T-cell (primary cell): ENCODE measurements around the gene PURB. TPM values are rescaled to one million over a fixed set of nuclear protein-coding genes. Genes with fewer than 3 reads are reported as not detected.

Experiments
- ATAC-seq, 4 experiments: fragments of 200-7000 bp in 3 of 4; fragments of 150-1000 bp in 1 of 4; cut with Tn5 transposase; replicated peaks in 1 of 4; 1 replicate in 3 of 4; 2 replicates in 1 of 4; pipeline ENCODE4 v1.10.0; 2021; ENCODE audit warnings: moderate library complexity in 3 of 4, mild to moderate bottlenecking in 2 of 4, moderate number of reproducible peaks in 1 of 4
- CTCF ChIA-PET, 2 donors: fragments of 300-600 bp; sonication (Branson Sonifier 250); formaldehyde crosslinking; loops; one replicate each; lab custom pipeline; 2022; ENCODE audit warnings: antibody characterized with exemption in 2 of 2; lab: Charles Lee
- POLR2A ChIA-PET, 2 donors: fragments of 300-600 bp; sonication (Branson Sonifier 250); formaldehyde crosslinking; loops; one replicate each; lab custom pipeline; 2022; ENCODE audit warnings: antibody characterized with exemption in 2 of 2; lab: Charles Lee
- DNase-seq, 35 experiments: peaks; one replicate each; pipeline versions ENCODE4 v3.0.0 to v3.0.0-alpha.2; 2013 to 2023
- H3K27ac ChIP-seq: one replicate; pipeline ENCODE4 v1.5.1; 2013; ENCODE audit warnings: low read length
- H3K27me3 ChIP-seq, 2 experiments: replicated peaks in 1 of 2; 1 replicate in 1 of 2; 2 replicates in 1 of 2; pipeline versions ENCODE4 v1.6.1 to v1.7.0; 2013; ENCODE audit warnings: low read length in 1 of 2, mixed read lengths in 1 of 2; ENCODE audit not compliant: control insufficient read depth in 2 of 2, insufficient read depth in 2 of 2; ENCODE audit errors: extremely low read depth in 1 of 2
- H3K36me3 ChIP-seq, 2 donors: 1 replicate in 1 of 2; 2 replicates in 1 of 2; pipeline versions ENCODE4 v1.6.1 to v1.7.0; 2013; ENCODE audit warnings: low read length in 1 of 2; ENCODE audit not compliant: control insufficient read depth in 2 of 2, insufficient read depth in 1 of 2; ENCODE audit errors: extremely low read depth in 1 of 2
- H3K4me1 ChIP-seq, 2 experiments: 1 replicate in 1 of 2; 2 replicates in 1 of 2; pipeline versions ENCODE4 v1.6.1 to v1.7.0; 2013; ENCODE audit warnings: low read length in 2 of 2, mixed read lengths in 1 of 2; ENCODE audit not compliant: insufficient read depth in 2 of 2, control insufficient read depth in 1 of 2; ENCODE audit errors: extremely low read depth in 1 of 2
- H3K4me3 ChIP-seq, 2 donors: 1 replicate in 1 of 2; 2 replicates in 1 of 2; pipeline versions ENCODE4 v1.5.1 to v1.7.0; 2013; ENCODE audit warnings: mild to moderate bottlenecking in 2 of 2, low read length in 1 of 2, moderate library complexity in 1 of 2; ENCODE audit not compliant: control insufficient read depth in 1 of 2; ENCODE audit errors: extremely low read depth in 1 of 2
- H3K9me3 ChIP-seq: 2 replicates; pipeline ENCODE4 v1.7.0; 2013
- H3K27ac Mint-ChIP-seq, 2 donors: one replicate each; pipeline ENCODE4 v1.8.0; 2020 to 2021; ENCODE audit warnings: mild to moderate bottlenecking in 2 of 2, mixed read lengths in 2 of 2
- H3K27me3 Mint-ChIP-seq, 2 donors: one replicate each; pipeline ENCODE4 v1.8.0; 2021 to 2022; ENCODE audit warnings: mixed read lengths in 2 of 2
- H3K36me3 Mint-ChIP-seq: one replicate; pipeline ENCODE4 v1.8.0; 2021; ENCODE audit warnings: mixed read lengths
- H3K4me1 Mint-ChIP-seq, 3 donors: one replicate each; pipeline ENCODE4 v1.8.0; 2020 to 2022; ENCODE audit warnings: mixed read lengths in 3 of 3, mild to moderate bottlenecking in 1 of 3
- H3K4me3 Mint-ChIP-seq, 3 donors: one replicate each; pipeline ENCODE4 v1.8.0; 2020 to 2022; ENCODE audit warnings: mild to moderate bottlenecking in 3 of 3, mixed read lengths in 3 of 3, moderate library complexity in 3 of 3
- H3K9me3 Mint-ChIP-seq, 3 donors: one replicate each; pipeline ENCODE4 v1.8.0; 2020 to 2022; ENCODE audit warnings: mixed read lengths in 3 of 3
- WGBS: methylation state at CpG from one replicate; pipeline ENCODE4 v1.1.5; 2013; ENCODE audit warnings: missing lambda C conversion rate; ENCODE audit not compliant: insufficient coverage; 5-methylcytosine and 5-hydroxymethylcytosine counted together
- total RNA-seq, 35 experiments: library from RNA in 6 of 35; stranded (reverse) in 6 of 35; fragments of 120-200 nt in 1 of 35; gene quantifications; one replicate each; pipeline versions ENCODE4 v1.2.1 to v1.2.4 and lab custom pipeline; 2013 to 2026

PURB gene
- total RNA-seq, 5 donors from 2014 or later (not counting 1 experiment from before 2014, with no cell fraction given), result 19.5 to 29.8 (median 20.1) TPM

DNA sequence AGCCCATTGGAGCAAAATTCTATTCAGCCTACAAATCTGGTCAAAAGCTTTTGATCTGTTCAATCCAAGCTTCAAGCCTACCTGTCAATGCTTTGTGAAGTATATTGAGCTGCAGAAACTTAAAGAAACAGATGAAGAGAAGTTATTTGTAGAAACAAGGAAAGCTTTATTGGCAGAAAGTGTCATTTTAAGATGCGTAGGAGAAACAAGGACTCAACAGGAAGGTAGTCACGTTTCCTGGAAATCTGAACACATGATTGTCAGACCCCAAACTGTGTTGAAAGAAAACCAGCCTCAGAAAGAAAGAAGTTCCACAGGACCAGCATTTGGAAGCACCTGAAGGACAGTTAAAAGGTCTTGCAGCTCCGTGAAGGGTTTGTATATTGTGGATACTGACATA lies 34.8 kb upstream of the PURB start:
- ATAC-seq, result no peak
- POLR2A ChIA-PET, result interaction anchor here in 1 of 2 donors (0.7 to 1.2 kb wide), 2 partner anchors 29 to 72 kb away, joined by 3 read pairs; partner anchors contain the start of gene H2AZ2

DNA sequence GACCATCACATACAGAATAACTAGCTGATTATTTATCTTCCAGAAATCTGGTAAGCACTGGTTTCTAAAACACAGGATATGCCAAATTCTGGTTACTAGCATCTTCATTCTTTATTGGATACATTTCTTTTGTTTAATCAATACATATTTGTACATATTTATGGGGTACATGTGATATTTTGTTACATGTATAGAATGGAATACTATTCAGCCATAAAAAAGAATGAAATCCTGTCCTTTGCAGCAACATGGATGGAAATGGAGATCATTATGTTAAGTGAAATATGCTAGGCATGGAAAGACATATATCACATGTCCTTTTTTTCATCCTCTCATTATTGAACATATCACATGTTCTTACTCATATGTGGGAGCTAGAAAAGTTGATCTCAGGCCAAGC lies 32.7 kb upstream of the PURB start:
- ChIA-PET CTCF (no interaction called here), POLR2A (interaction anchor here in 1 of 2 donors (0.6 kb wide), 1 partner anchor 23 kb away, joined by 3 read pairs; no protein-coding TSS in a partner anchor)
- Mint-ChIP-seq H3K27me3 (no peaks in the 10 kb centered on the region), H3K4me1 (peaks cover 5 to 18% (median 18%) of the 10 kb centered on the region in 3 donors), H3K9me3 (no peaks in the 10 kb centered on the region), H3K4me3 (no peak overlapping the region), H3K27ac (no peak overlapping the region), H3K36me3 (no peaks in the 10 kb centered on the region)
- Histone ChIP-seq H3K9me3 (no peaks in the 10 kb centered on the region), H3K27ac (no peak overlapping the region), H3K36me3 (no peaks in the 10 kb centered on the region), H3K4me1 (peaks cover 3 to 20% of the 10 kb centered on the region in 2 experiments), H3K27me3 (peaks cover 0 to 4% of the 10 kb centered on the region in 2 experiments), H3K4me3 (no peak overlapping the region)
- ATAC-seq (no peak), DNase-seq (no peak)

More for the DNA sequence above, 34.8 kb upstream of the PURB start:
- peaks cover 2 to 14% of the 10 kb centered on the region in 2 experiments for H3K4me1 ChIP-seq
- no peaks in the 10 kb centered on the region for H3K9me3 ChIP-seq
- no peak for DNase-seq
- H3K36me3 ChIP-seq, result no peaks in the 10 kb centered on the region
- peaks cover 0 to 4% of the 10 kb centered on the region in 2 experiments for H3K27me3 ChIP-seq
- 92% methylated on average over 2 of the region's 3 CpGs for WGBS
- no peaks in the 10 kb centered on the region for H3K36me3 Mint-ChIP-seq
- H3K4me1 Mint-ChIP-seq, result peaks cover 5 to 12% (median 10%) of the 10 kb centered on the region in 3 donors
- no peak overlapping the region for H3K27ac ChIP-seq
- no peak overlapping the region for H3K4me3 ChIP-seq
- no peaks in the 10 kb centered on the region for H3K9me3 Mint-ChIP-seq
- no peaks in the 10 kb centered on the region for H3K27me3 Mint-ChIP-seq
- H3K27ac Mint-ChIP-seq, result no peak overlapping the region
- CTCF ChIA-PET, result interaction anchor here (0.6 to 3.1 kb wide), 11 partner anchors 17 to 94 kb away, joined by 3 to 27 read pairs (median 4); partner anchors contain the start of gene H2AZ2 (in 1 of the 2)
- H3K4me3 Mint-ChIP-seq, result no peak overlapping the region

DNA sequence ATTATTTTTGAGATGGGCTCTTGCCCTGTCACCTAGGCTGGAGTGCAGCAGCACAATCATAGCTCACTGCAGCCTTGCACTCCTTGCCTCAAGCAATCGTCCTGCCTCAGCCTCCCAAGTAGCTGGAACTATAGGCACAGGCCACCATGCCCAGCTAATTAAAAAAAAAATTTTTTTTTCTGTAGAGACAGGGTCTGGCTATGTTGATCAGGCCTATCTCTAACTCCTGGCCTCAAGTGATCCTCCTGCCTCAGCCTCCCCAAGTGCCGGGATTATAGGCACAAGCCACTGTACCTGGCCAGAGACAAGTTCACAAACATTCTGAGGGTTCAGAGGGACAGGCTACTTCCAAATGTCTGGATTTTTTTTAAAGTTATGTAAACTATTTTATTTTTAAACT lies 32.1 kb upstream of the PURB start:
- Mint-ChIP-seq H3K4me1 (peaks cover 5 to 19% (median 18%) of the 10 kb centered on the region in 3 donors), H3K27me3 (no peaks in the 10 kb centered on the region), H3K27ac (no peak overlapping the region), H3K4me3 (no peak overlapping the region), H3K9me3 (no peaks in the 10 kb centered on the region), H3K36me3 (no peaks in the 10 kb centered on the region)
- CTCF ChIA-PET, result interaction anchor here in 1 of 2 donors (0.6 kb wide), 2 partner anchors 94 to 314 kb away, joined by 3 to 10 read pairs; no protein-coding TSS in a partner anchor
- no peak overlapping the region for H3K27ac ChIP-seq
- WGBS, result 100% methylated on average over 1 of the region's 2 CpGs
- peaks cover 0 to 4% of the 10 kb centered on the region in 2 experiments for H3K27me3 ChIP-seq
- ATAC-seq (no peak), DNase-seq (no peak)
- no peak overlapping the region for H3K4me3 ChIP-seq
- POLR2A ChIA-PET, result interaction anchor here (0.5 to 0.7 kb wide), 4 partner anchors 24 to 510 kb away, joined by 3 to 6 read pairs (median 4); no protein-coding TSS in a partner anchor
- no peaks in the 10 kb centered on the region for H3K36me3 ChIP-seq
- H3K9me3 ChIP-seq, result no peaks in the 10 kb centered on the region
- peaks cover 3 to 20% of the 10 kb centered on the region in 2 experiments for H3K4me1 ChIP-seq

DNA sequence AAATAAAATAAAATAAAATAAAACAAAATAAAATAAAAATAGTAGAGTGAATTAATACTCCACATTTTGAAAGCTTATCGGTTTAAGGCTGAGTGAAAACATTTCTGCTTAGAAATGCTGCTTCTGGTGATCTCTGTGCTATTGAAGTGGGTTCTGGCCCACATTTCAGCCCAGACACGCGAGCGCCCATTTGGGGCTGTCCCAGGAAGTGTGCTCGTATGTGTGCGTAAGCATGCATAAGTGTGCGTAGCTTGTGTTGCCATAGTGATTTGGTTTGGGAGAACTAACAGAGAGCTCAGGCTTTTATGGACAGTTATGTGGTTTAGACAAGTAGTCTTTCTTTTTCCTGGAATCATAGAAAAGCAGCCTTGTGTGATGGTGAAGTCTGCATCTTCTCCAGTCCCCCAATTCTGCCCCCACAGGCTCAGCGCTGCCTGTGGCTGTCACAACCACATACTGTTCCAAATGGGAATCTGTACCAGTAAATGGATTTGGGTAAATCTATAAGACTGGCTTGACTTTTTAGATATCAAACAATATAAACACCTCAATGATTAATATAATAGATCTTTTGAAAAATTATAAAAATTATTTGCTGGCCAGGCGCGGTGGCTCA lies 29.8 kb upstream of the PURB start:
- H3K27me3 Mint-ChIP-seq, result no peaks in the 10 kb centered on the region
- ATAC-seq (peak; percentile 82 to 96 (median 92)), DNase-seq (peak in 30 of 35 experiments; percentile 2 to 88 (median 63))
- CTCF ChIA-PET, result interaction anchor here in 1 of 2 donors (0.6 to 1.2 kb wide), 6 partner anchors 24 to 324 kb away, joined by 3 to 7 read pairs (median 3); partner anchors contain the start of gene PURB
- Histone ChIP-seq H3K36me3 (no peaks in the 10 kb centered on the region), H3K4me1 (peaks cover 3 to 10% of the 10 kb centered on the region in 2 experiments), H3K9me3 (no peaks in the 10 kb centered on the region), H3K27ac (no peak overlapping the region), H3K27me3 (no peaks in the 10 kb centered on the region), H3K4me3 (peak overlapping the region in 1 of 2 donors; percentile 20)
- H3K27ac Mint-ChIP-seq, result peak overlapping the region; percentile 53 to 83
- H3K4me1 Mint-ChIP-seq, result peaks cover 0 to 11% (median 11%) of the 10 kb centered on the region in 3 donors
- WGBS, result 65% methylated on average over 2 of the region's 10 CpGs
- H3K4me3 Mint-ChIP-seq, result peak overlapping the region in 1 of 3 donors; percentile 13
- H3K36me3 Mint-ChIP-seq, result no peaks in the 10 kb centered on the region
- H3K9me3 Mint-ChIP-seq, result no peaks in the 10 kb centered on the region
- POLR2A ChIA-PET, result interaction anchor here in 1 of 2 donors (0.5 to 1.1 kb wide), 5 partner anchors 30 to 117 kb away, joined by 3 to 6 read pairs (median 4); partner anchors contain the start of gene PURB

DNA sequence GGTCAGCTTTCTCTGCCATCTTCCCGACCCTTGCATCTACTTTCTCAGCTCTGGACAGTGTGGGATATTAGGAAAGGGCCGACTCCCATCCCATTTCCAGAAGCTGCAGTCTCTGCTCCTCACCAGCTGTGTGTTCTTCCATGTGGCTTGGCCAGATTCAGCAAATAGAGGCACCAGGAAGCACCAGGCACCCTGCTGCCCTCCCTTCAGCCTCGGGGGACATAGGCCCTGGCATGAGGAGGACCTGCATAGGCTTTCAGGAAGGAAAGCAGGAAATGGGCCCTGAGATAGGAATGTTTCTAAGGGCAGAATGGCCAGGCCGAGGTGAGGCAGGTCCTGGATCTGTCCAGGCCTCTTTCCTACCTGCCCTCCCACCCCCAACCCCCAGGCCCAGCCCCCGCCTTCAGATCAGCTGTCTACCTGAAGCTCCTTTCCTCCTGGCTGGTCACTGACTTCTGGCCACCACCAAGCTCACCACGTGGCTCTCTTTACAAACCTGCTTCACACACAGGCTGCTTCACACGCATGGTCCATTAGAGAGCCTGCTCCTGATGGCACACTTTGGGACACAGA lies 27.5 kb upstream of the PURB start:
- ChIA-PET CTCF (interaction anchor here (0.5 kb wide), 2 partner anchors 13 to 53 kb away, joined by 3 to 6 read pairs; no protein-coding TSS in a partner anchor), POLR2A (interaction anchor here (0.6 to 1.1 kb wide), 5 partner anchors 31 to 1656 kb away, joined by 3 to 10 read pairs (median 4); no protein-coding TSS in a partner anchor)
- Histone ChIP-seq H3K27me3 (no peaks in the 10 kb centered on the region), H3K9me3 (no peaks in the 10 kb centered on the region), H3K4me3 (no peak overlapping the region), H3K4me1 (peaks cover 3 to 10% of the 10 kb centered on the region in 2 experiments), H3K36me3 (no peaks in the 10 kb centered on the region), H3K27ac (no peak overlapping the region)
- WGBS, result no CpG with 5 or more reads among the region's 7 CpGs
- ATAC-seq (no peak), DNase-seq (no peak)
- Mint-ChIP-seq H3K27ac (peak overlapping the region in 1 of 2 donors; percentile 43), H3K4me1 (peaks cover 0 to 11% (median 11%) of the 10 kb centered on the region in 3 donors), H3K4me3 (no peak overlapping the region), H3K9me3 (no peaks in the 10 kb centered on the region), H3K36me3 (no peaks in the 10 kb centered on the region), H3K27me3 (peaks cover 0 to 3% of the 10 kb centered on the region in 2 donors)

DNA sequence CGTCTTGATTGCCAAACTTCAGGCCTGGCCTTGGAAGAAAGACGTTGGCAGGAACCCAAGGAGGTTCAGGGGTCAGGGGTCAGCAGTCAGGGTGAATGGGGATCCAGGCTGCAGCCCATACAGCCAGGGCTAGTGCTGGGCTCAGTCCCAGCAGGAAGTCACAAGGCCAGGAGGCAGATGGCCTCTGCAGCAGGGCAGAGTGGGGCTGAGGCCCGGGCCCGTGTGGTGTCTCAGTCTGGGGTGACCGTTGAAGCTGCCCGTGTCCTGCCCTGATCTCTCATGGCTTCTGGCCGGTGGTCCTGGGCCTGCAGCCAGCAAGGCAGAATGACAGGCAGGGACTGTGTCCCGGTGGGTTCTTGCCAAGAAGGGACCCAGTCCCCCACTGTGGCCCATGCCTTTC lies 26.6 kb upstream of the PURB start:
- Mint-ChIP-seq H3K4me3 (no peak overlapping the region), H3K9me3 (no peaks in the 10 kb centered on the region), H3K36me3 (peaks cover 2% of the 10 kb centered on the region), H3K27ac (no peak overlapping the region), H3K27me3 (peaks cover 0 to 4% of the 10 kb centered on the region in 2 donors), H3K4me1 (peaks cover 0 to 11% (median 11%) of the 10 kb centered on the region in 3 donors)
- DNase-seq, result no peak
- H3K4me1 ChIP-seq, result peaks cover 3 to 10% of the 10 kb centered on the region in 2 experiments
- no peak for ATAC-seq
- POLR2A ChIA-PET, result no interaction called here
- H3K9me3 ChIP-seq, result no peaks in the 10 kb centered on the region
- no peak overlapping the region for H3K27ac ChIP-seq
- H3K4me3 ChIP-seq, result no peak overlapping the region
- 91% methylated on average over 8 of the region's 8 CpGs for WGBS
- no peaks in the 10 kb centered on the region for H3K36me3 ChIP-seq
- CTCF ChIA-PET, result no interaction called here
- H3K27me3 ChIP-seq, result no peaks in the 10 kb centered on the region
